Dedifferentiated amniotic fluid mesenchymal stem cell (primary cell): Measurements from ENCODE around the gene GRK4.
"Not testable (repeated sequence)": the region's sequence is repeated elsewhere in the genome, so short reads cannot be mapped to it uniquely, and the experiment has no call there.

Experiments
- DNase-seq: peaks from one replicate; pipeline ENCODE4 v3.0.0-alpha.2; 2016; ENCODE audit errors: extremely low spot score

The GRK4 gene

GRCh38 chr4:2930758-2931511 lies 32.4 kb upstream of the GRK4 start:
- DNase-seq = no peak

- no peak for DNase-seq
These were observed 31.7 kb upstream of the GRK4 start for GRCh38 chr4:2931512-2932301.

DNA sequence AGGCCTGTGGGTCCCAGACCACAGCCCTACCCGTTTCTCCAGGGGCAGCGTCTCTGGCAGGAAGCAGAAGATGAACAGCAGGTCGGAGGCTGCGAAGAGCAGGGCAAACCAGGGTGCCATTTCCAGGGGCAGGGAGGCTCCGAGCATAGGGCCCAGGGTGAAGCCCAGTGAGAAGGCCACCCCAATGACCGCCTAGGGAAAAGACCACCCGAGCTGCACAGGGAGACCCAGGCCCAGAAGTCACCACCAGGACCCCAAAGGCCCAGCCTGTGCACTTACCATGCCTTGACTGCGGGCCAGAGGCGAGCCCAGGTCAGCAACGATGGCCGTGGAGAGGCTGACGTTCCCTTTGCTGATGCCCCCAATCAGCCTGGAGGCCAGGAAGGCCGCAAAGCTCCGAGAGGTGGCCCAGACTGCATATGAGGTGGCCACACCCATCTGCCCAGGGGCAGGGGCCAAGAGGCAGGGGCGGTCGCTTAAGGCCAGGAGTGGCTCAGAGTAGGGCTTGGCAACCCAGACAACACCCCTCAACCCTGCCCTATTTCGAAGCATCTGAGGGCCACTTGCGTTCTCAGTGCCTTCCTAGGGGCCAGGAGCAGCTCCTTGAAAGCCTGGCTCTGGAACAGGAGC lies 30.9 kb upstream of the GRK4 start:
- DNase-seq = no peak

DNA sequence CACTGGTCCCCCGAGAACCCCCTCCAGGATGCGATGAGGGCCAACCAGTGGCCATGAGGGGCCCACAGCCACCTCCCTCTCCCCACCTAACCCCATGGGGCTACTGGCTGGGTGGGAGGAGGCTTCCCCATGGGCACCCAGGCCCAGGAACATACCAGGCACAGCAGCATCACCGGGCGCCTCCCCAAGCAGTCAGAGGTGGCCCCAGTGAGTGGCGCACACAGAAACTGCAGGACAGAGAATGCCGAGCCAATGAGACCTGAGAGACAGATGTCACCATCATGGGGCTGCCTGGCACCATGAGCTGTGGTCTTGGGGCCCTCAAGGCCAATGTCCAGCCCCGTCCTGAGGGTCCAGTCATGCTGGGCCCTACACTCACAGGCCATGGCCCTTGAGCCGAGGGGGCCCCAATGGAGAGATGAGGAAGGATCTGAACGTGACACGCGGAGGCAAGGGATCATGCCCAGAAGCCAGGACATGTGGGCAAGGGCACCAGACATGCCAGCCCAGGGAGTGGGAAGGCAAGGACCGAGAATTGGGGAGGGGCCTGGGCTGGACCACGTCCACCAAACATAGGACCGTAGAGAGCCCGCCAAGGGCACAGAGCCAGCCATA lies 30.3 kb upstream of the GRK4 start:
- no peak for DNase-seq

DNA sequence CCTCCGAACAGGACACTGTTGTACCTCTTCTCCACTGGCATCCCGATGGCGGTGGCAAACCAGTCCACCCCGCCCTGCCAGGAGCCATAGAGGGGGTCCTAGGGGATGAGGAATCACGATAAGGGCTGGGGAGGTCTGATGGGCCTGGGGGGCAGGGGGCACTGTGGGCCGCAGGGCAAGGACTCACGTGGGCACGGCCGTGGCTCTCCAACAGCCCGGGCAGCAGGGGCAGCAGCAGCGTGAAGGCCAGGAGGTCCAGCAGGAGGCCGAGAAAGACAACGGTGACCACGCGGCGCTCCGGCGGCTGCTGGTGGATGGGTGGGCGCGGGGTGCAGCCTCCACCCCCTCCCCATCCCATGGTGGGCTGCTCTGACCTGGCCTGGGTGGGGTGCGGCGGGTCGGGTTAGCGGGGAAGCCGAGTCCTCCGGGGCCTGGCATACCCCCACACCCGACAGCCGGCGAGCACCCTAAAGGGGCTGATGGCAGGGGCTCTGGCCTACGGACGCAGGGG lies 29.8 kb upstream of the GRK4 start:
- no peak for DNase-seq

- DNase-seq = no peak
These were observed 29.1 kb upstream of the GRK4 start for GRCh38 chr4:2934077-2934812.

GRCh38 chr4:2934813-2935761 lies 28.3 kb upstream of the GRK4 start:
- DNase-seq = peak; percentile 86

- no peak for DNase-seq
These were observed 27.3 kb upstream of the GRK4 start for GRCh38 chr4:2935762-2936743.

GRCh38 chr4:2936773-2937145 lies 26.6 kb upstream of the GRK4 start:
- no peak for DNase-seq

GRCh38 chr4:2937146-2937857 lies 26.1 kb upstream of the GRK4 start:
- DNase-seq = no peak

DNA sequence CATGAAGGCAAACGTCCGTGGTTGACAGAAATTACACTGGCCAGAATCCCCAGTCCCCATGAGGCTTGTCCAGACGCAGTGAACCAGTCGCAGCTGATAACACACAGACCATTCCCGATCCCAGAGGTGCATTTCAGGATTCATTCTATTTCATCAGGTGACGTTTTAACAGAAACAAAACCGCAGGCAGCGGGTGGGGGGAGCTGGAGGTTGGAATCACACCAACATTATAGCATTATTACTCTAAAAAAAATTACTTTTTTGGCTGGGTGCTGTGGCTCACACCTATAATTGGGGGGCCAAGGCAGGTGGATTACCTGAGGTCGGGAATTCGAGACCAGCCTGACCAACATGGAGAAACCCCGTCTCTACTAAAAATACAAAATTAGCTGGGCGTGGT lies 25.4 kb upstream of the GRK4 start:
- DNase-seq = no peak

DNA sequence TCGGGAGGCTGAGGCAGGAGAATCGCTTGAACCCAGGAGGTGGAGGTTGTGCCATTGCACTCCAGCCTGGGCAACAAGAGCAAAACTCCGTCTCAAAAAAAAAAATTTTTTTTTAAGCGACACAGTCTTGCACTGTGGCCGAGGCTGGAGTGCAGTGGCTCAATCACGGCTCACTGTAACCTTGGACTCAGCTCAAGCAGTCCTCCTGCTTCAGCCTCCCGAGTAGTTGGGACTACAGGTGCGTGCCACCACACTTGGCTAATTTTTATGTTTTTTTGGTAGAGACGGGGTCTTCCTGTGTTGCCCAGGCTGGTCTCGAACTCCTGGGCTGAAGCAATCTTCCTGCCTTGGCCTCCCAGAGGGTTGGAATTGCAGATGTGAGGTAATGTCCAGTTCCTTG lies 25.0 kb upstream of the GRK4 start:
- not testable (repeated sequence) for DNase-seq

DNA sequence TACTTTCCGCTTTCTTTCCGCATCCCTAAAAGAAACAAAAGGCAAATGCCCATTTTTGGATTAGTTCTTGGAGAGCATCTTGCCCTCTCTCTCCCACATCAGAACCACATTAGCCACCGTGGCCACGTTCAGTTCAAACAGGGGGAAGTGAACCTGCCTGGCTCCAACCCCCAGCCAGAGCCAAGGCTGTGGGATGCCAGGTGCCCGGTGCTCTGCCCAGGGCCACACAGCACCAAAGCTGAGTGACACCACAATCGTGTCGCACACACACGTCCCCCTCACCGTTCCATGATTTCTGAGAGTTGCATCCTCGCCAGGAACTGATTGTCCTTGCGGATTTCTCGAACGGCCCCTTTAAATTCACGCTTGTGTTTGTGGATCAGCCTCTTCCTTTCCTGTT lies 24.5 kb upstream of the GRK4 start:
- DNase-seq = no peak

GRCh38 chr4:2939383-2940243 lies 23.8 kb upstream of the GRK4 start:
- no peak for DNase-seq

DNA sequence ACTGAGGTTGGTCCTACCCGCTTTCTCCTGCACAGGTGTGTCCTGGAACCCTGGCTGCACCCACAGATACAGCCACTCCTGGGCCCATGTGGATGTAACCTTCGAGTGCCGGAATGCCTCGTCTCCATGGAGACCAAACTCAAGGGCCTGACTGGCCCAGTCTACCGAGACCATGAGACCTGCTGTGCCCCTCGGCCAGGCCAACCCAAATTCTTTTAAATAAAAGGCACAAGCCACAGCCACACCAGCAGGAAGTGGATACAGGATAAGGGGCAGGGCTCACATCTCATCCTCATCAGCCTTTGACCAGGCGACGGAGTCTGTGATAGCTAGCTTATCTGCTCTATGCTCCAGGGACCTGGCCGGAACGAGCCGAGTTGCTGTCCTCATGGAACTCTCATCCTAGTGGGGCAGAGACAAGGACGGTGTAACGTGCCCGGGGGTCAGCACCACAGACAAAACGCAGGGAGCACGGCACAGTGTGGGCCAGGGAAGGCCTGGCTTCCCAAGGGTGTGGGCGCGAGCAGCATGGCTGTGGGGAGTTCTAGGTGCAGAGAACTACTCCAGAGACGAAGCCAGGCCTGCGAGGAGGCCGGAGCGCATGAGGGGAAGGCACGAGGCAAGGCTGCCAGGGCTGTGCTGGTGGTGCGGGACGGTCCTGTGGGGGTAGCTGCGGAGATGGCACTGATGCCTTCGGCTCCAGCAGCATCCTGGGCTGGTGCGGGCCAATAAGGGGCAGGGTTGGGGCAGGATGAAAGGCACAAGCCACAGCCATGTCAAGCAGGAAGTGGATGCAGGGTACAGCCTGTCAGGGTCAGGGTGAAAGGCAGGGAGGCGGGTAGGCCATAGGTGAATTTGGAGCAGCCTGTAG lies 22.9 kb upstream of the GRK4 start:
- DNase-seq = no peak
